ENCODE measurements around the gene DSC2.

The DSC2 gene

DNA sequence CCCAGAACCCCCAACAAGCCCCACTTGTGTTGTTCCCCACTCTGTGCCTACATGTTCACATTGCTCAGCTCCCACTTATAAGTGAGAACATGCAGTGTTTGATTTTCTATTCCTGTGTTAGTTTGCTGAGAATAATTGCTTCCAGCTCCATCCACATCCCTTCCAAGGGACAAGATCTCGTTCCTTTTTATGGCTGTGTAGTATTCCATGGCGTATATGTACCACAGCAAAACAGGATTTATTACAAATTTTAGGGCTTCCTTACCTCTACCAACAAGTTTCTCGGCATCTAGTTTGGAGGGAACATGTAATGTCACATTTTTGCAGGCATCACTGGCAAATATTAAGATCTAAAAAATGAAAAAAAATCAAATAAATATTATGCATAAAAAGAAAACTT is 8.9 kb downstream of the DSC2 start:
- no peak overlapping the region for H3K4me3 ChIP-seq (ENCODE audit: low read length)
- H3K9ac ChIP-seq (ENCODE audit: low read length), result no peak overlapping the region
- no peaks in the 10 kb centered on the region for H3K36me3 ChIP-seq (replicated peaks; ENCODE audit: insufficient read depth, low read length)
- no peaks in the 10 kb centered on the region for H3K9me2 ChIP-seq (replicated peaks; ENCODE audit: insufficient read depth, low read length)
- H2AFZ ChIP-seq (ENCODE audit: low read length), result no peak overlapping the region
- H4K20me1 ChIP-seq (ENCODE audit: insufficient read depth, low read length), result no peaks in the 10 kb centered on the region
- H3F3A ChIP-seq (ENCODE audit: insufficient read depth, low read length), result no peaks in the 10 kb centered on the region
- H3K27ac ChIP-seq (ENCODE audit: low read length), result no peak overlapping the region
- H3K79me2 ChIP-seq (ENCODE audit: low read length), result no peaks in the 10 kb centered on the region
- no peaks in the 10 kb centered on the region for H3K9me3 ChIP-seq (replicated peaks; ENCODE audit: insufficient read depth, low read length)
- no peak for DNase-seq
- H3K4me1 ChIP-seq (ENCODE audit: low read length), result no peaks in the 10 kb centered on the region
- no peaks in the 10 kb centered on the region for H3K27me3 ChIP-seq (replicated peaks; ENCODE audit: insufficient read depth, low read length)
- no peak overlapping the region for H3K4me2 ChIP-seq (ENCODE audit: low read depth, low read length)
- TF ChIP-seq EZH2phosphoT487 (IDR thresholded peaks at IDR 0.05; ENCODE audit: low read length) (no peak), EZH2 (optimal IDR thresholded peaks at IDR 0.05; ENCODE audit: low read depth, low read length) (no peak)
- TF ChIP-seq, protein P1, sequence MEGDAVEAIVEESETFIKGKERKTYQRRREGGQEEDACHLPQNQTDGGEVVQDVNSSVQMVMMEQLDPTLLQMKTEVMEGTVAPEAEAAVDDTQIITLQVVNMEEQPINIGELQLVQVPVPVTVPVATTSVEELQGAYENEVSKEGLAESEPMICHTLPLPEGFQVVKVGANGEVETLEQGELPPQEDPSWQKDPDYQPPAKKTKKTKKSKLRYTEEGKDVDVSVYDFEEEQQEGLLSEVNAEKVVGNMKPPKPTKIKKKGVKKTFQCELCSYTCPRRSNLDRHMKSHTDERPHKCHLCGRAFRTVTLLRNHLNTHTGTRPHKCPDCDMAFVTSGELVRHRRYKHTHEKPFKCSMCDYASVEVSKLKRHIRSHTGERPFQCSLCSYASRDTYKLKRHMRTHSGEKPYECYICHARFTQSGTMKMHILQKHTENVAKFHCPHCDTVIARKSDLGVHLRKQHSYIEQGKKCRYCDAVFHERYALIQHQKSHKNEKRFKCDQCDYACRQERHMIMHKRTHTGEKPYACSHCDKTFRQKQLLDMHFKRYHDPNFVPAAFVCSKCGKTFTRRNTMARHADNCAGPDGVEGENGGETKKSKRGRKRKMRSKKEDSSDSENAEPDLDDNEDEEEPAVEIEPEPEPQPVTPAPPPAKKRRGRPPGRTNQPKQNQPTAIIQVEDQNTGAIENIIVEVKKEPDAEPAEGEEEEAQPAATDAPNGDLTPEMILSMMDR (IDR thresholded peaks at IDR 0.05; ENCODE audit: low read length), result no peak

DNA sequence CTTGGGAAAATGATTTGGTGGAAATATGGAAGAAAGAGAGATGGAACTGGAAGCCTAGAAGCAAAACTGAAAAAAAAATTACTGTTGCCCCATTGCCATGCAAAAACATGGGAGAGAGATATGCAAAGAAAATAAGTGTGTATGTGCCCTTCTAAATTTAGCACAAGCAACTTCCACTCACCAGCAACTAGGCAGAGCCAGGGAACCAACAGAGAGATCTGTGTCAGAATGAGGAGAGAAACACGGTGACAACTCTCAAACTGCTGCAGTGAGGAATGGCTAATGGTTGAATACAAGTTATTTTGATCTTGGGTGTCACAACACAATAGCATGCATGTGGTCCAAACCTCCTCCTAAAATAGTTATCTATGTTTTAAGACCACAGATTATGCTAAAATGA is 10.9 kb downstream of the DSC2 start:
- Histone ChIP-seq H2AFZ (ENCODE audit: low read length) (no peak overlapping the region), H3K9ac (ENCODE audit: low read length) (no peak overlapping the region), H3K36me3 (replicated peaks; ENCODE audit: insufficient read depth, low read length) (no peaks in the 10 kb centered on the region), H3F3A (ENCODE audit: insufficient read depth, low read length) (no peaks in the 10 kb centered on the region), H3K27me3 (replicated peaks; ENCODE audit: insufficient read depth, low read length) (no peaks in the 10 kb centered on the region), H3K4me3 (ENCODE audit: low read length) (no peak overlapping the region), H3K4me2 (ENCODE audit: low read depth, low read length) (no peak overlapping the region), H3K4me1 (ENCODE audit: low read length) (no peaks in the 10 kb centered on the region), H3K79me2 (ENCODE audit: low read length) (no peaks in the 10 kb centered on the region), H3K9me2 (replicated peaks; ENCODE audit: insufficient read depth, low read length) (no peaks in the 10 kb centered on the region), H4K20me1 (ENCODE audit: insufficient read depth, low read length) (no peaks in the 10 kb centered on the region), H3K9me3 (replicated peaks; ENCODE audit: insufficient read depth, low read length) (no peaks in the 10 kb centered on the region), H3K27ac (ENCODE audit: low read length) (no peak overlapping the region)
- TF ChIP-seq EZH2phosphoT487 (IDR thresholded peaks at IDR 0.05; ENCODE audit: low read length), result no peak
- TF ChIP-seq EZH2 (optimal IDR thresholded peaks at IDR 0.05; ENCODE audit: low read depth, low read length), result no peak
- TF ChIP-seq, protein P1 (IDR thresholded peaks at IDR 0.05; ENCODE audit: low read length), result no peak
- DNase-seq, result no peak

DNA sequence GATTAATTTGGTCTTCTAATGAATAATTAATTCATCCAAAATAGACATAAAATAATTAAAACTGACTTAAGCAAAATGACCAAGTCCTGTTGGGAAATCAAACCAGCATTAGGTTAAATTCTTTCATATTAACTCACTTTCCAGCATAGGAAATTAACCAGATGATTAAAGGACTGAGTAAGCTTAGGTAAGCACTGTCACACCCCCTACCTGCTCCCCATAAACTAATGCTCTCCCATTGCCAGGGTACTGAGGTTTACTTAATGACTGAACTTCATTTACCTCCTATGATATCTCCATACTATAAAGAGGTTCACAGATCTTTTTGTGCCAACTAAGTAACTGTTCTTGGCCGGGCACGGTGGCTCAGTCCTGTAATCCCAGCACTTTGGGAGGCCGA is 13.7 kb downstream of the DSC2 start:
- Histone ChIP-seq H3K27ac (ENCODE audit: low read length) (no peak overlapping the region), H3K79me2 (ENCODE audit: low read length) (no peaks in the 10 kb centered on the region), H3K27me3 (replicated peaks; ENCODE audit: insufficient read depth, low read length) (no peaks in the 10 kb centered on the region), H4K20me1 (ENCODE audit: insufficient read depth, low read length) (no peaks in the 10 kb centered on the region), H3K9ac (ENCODE audit: low read length) (no peak overlapping the region), H3K4me2 (ENCODE audit: low read depth, low read length) (no peak overlapping the region), H3K4me3 (ENCODE audit: low read length) (no peak overlapping the region), H3K4me1 (ENCODE audit: low read length) (no peaks in the 10 kb centered on the region), H3F3A (ENCODE audit: insufficient read depth, low read length) (no peaks in the 10 kb centered on the region), H3K36me3 (replicated peaks; ENCODE audit: insufficient read depth, low read length) (no peaks in the 10 kb centered on the region), H2AFZ (ENCODE audit: low read length) (no peak overlapping the region), H3K9me2 (replicated peaks; ENCODE audit: insufficient read depth, low read length) (no peaks in the 10 kb centered on the region), H3K9me3 (replicated peaks; ENCODE audit: insufficient read depth, low read length) (no peaks in the 10 kb centered on the region)
- TF ChIP-seq EZH2phosphoT487 (IDR thresholded peaks at IDR 0.05; ENCODE audit: low read length), result no peak
- no peak for TF ChIP-seq EZH2 (optimal IDR thresholded peaks at IDR 0.05; ENCODE audit: low read depth, low read length)
- TF ChIP-seq, protein P1 (IDR thresholded peaks at IDR 0.05; ENCODE audit: low read length), result no peak
- DNase-seq, result no peak

Data from MM.1S (cell line).